Lung (tissue), 12 donors: ENCODE data around the gene CDC16. TPM values are rescaled to one million over a fixed set of nuclear protein-coding genes. Genes with fewer than 3 reads are reported as not detected.

Experiments
- ATAC-seq: fragments of 200-7000 bp; cut with Tn5 transposase; one replicate; pipeline ENCODE4 v1.9.1; 2020; ENCODE audit warnings: moderate number of reproducible peaks; ENCODE audit not compliant: insufficient read depth, low FRiP score
- DNase-seq, 3 donors: peaks; one replicate each; pipeline ENCODE4 v3.0.0-alpha.2; 2013 to 2017
- H3K27ac ChIP-seq, 2 donors: one replicate each; pipeline ENCODE4 v1.5.1; 2013; ENCODE audit warnings: mild to moderate bottlenecking in 2 of 2, moderate library complexity in 2 of 2, control low read depth in 1 of 2, inconsistent platforms in 1 of 2, low read depth in 1 of 2, low read length in 1 of 2
- H3K27me3 ChIP-seq, 3 donors: one replicate each; pipeline ENCODE4 v1.5.1; 2013; ENCODE audit warnings: low read length in 2 of 3; ENCODE audit not compliant: control insufficient read depth in 3 of 3, insufficient read depth in 3 of 3
- H3K36me3 ChIP-seq, 4 donors: one replicate each; pipeline ENCODE4 v1.5.1; 2013; ENCODE audit warnings: low read length in 4 of 4, mild to moderate bottlenecking in 1 of 4, moderate library complexity in 1 of 4; ENCODE audit not compliant: control insufficient read depth in 4 of 4, insufficient read depth in 4 of 4
- H3K4me1 ChIP-seq, 5 donors: one replicate each; pipeline ENCODE4 v1.5.1; 2013; ENCODE audit warnings: low read length in 5 of 5, mild to moderate bottlenecking in 2 of 5, moderate library complexity in 1 of 5; ENCODE audit not compliant: control insufficient read depth in 5 of 5, insufficient read depth in 5 of 5
- H3K4me3 ChIP-seq: one replicate; pipeline ENCODE4 v1.5.1; 2013; ENCODE audit warnings: mild to moderate bottlenecking, control low read depth, moderate library complexity
- H3K9ac ChIP-seq, 2 donors: one replicate each; pipeline ENCODE4 v1.5.1; 2013; ENCODE audit warnings: low read length in 2 of 2, control low read depth in 1 of 2; ENCODE audit not compliant: insufficient read depth in 1 of 2
- H3K9me3 ChIP-seq, 4 donors: one replicate each; pipeline ENCODE4 v1.5.1; 2013; ENCODE audit warnings: low read length in 3 of 4, mild to moderate bottlenecking in 1 of 4, moderate library complexity in 1 of 4; ENCODE audit not compliant: control insufficient read depth in 4 of 4, insufficient read depth in 3 of 4
- CTCF ChIP-seq: IDR thresholded peaks from 2 replicates; pipeline ENCODE4 v1.5.1; 2012; ENCODE audit warnings: mild to moderate bottlenecking; ENCODE audit errors: control extremely low read depth, extremely low read depth
- WGBS, 2 donors: extraction: QIAGEN DNeasy Blood & Tissue Kit; methylation state at CpG; one replicate each; pipeline ENCODE4 v1.1.7; 2013; 5-methylcytosine and 5-hydroxymethylcytosine counted together
- polyA plus RNA-seq, 2 donors: library from polyadenylated mRNA; stranded (reverse); fragments of 200-250 nt; gene quantifications; one replicate each; pipeline ENCODE4 v1.2.1, GENCODE V29; 2013
- total RNA-seq, 2 donors: library from RNA; depleted of rRNA in 1 of 2; stranded (reverse); fragments of >200 nt in 1 of 2; gene quantifications; one replicate each; pipeline ENCODE4 v1.2.1, GENCODE V29; 2014 to 2021
- donor health status: control.
- donor health status: control.
- donor health status: Bipolar disorder and iron deficiency.
- donor health status: healthy.
- donor health status: DM: yes; HTN: yes; CAD: no.

CDC16 gene
- total and polyA plus RNA-seq, 4 donors: 34.3 to 123 (median 59.0) TPM

GRCh38 chr13:114204894-114205293, 29.8 kb upstream of the CDC16 start:
- Histone ChIP-seq H3K4me3 (no peak overlapping the region), H3K4me1 (peaks cover 0 to 7% (median 0%) of the 10 kb centered on the region in 5 donors), H3K27me3 (peaks cover 6 to 24% (median 12%) of the 10 kb centered on the region in 3 donors), H3K9ac (no peak overlapping the region), H3K27ac (no peak overlapping the region), H3K36me3 (no peaks in the 10 kb centered on the region), H3K9me3 (peaks cover 0 to 2% (median 0%) of the 10 kb centered on the region in 4 donors)
- 80 to 83% methylated on average over 4 of the region's 4 CpGs for WGBS, 2 donors
- TF ChIP-seq CTCF: no peak
- ATAC-seq (no peak), DNase-seq (no peak)

GRCh38 chr13:114208134-114208533, 26.6 kb upstream of the CDC16 start:
- 81 to 86% methylated on average over 6 of the region's 6 CpGs for WGBS, 2 donors

GRCh38 chr13:114211446-114212157, 23.1 kb upstream of the CDC16 start:
- Histone ChIP-seq H3K4me3 (no peak overlapping the region), H3K9ac (no peak overlapping the region)
- no peak for ATAC-seq

More at GRCh38 chr13:114208134-114208533, 26.6 kb upstream of the CDC16 start:
- H3K9ac ChIP-seq: no peak overlapping the region
- H3K27ac ChIP-seq: no peak overlapping the region
- no peaks in the 10 kb centered on the region for H3K4me1 ChIP-seq
- no peak for ATAC-seq
- H3K9me3 ChIP-seq: peaks cover 0 to 2% (median 0%) of the 10 kb centered on the region in 4 donors
- no peak for TF ChIP-seq CTCF
- DNase-seq: no peak
- H3K36me3 ChIP-seq: no peaks in the 10 kb centered on the region
- H3K27me3 ChIP-seq: peaks cover 0 to 8% (median 6%) of the 10 kb centered on the region in 3 donors
- no peak overlapping the region for H3K4me3 ChIP-seq

More at GRCh38 chr13:114211446-114212157, 23.1 kb upstream of the CDC16 start:
- H3K36me3 ChIP-seq: no peaks in the 10 kb centered on the region
- no peak overlapping the region for H3K27ac ChIP-seq
- 62 to 77% methylated on average over 26 of the region's 26 CpGs for WGBS, 2 donors
- peaks cover 0 to 2% (median 2%) of the 10 kb centered on the region in 3 donors for H3K27me3 ChIP-seq
- no peak for TF ChIP-seq CTCF
- H3K4me1 ChIP-seq: no peaks in the 10 kb centered on the region
- H3K9me3 ChIP-seq: peaks cover 0 to 2% (median 0%) of the 10 kb centered on the region in 4 donors
- peak; percentile 38 to 76 (median 70) for DNase-seq
